ENCODE results near the gene BCKDHB.
A peak's percentile ranks its signal among the peaks of the same experiment; 100 is the strongest.

Gene BCKDHB

DNA sequence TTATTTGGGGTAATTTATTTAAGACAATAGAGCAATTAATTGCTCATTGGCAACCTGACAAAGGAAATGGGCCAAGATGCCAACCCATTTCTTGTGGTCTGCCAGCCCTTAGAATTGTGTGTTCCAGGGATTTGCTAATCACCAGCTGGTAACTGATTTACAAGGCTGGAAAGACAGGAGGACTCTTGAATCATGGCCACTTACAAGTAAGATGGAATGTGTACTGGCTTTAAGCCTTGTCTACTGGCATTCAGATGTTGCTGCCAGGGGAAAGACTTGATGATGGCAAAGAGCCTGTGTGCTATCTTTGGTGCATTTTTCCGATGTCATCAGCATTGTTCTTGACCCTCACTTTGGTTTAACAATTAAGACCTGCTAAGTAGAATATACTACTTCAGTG lies 91.0 kb downstream of the BCKDHB start:
- H3K4me3 ChIP-seq (ENCODE audit: low read depth, low read length) = no peak overlapping the region
- DNase-seq (ENCODE audit: low read depth) = no peak
- TF ChIP-seq, protein P1, sequence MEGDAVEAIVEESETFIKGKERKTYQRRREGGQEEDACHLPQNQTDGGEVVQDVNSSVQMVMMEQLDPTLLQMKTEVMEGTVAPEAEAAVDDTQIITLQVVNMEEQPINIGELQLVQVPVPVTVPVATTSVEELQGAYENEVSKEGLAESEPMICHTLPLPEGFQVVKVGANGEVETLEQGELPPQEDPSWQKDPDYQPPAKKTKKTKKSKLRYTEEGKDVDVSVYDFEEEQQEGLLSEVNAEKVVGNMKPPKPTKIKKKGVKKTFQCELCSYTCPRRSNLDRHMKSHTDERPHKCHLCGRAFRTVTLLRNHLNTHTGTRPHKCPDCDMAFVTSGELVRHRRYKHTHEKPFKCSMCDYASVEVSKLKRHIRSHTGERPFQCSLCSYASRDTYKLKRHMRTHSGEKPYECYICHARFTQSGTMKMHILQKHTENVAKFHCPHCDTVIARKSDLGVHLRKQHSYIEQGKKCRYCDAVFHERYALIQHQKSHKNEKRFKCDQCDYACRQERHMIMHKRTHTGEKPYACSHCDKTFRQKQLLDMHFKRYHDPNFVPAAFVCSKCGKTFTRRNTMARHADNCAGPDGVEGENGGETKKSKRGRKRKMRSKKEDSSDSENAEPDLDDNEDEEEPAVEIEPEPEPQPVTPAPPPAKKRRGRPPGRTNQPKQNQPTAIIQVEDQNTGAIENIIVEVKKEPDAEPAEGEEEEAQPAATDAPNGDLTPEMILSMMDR (conservative IDR thresholded peaks at IDR 0.05; ENCODE audit: low read depth, low read length) = no peak

DNA sequence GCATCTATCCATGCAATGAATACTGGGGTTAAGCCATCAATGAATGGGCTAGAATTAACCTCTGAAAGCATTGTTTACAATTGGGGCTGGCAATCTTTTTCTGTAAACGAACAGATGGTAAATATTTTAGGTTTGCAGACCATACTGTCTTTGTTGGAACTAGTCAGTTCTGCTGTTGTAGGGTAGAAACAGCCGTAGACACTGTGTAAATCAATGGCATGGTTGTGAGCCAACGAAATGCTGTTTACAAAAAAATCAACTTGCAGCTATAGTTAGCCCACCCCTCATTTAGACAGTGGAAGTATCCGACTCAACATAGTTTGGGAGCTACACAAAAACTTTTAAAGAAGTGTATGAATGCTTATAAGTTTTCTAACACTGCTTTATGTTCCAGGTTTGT lies 91.5 kb downstream of the BCKDHB start:
- H3K4me3 ChIP-seq (ENCODE audit: low read depth, low read length) = no peak overlapping the region
- TF ChIP-seq, protein P1 (conservative IDR thresholded peaks at IDR 0.05; ENCODE audit: low read depth, low read length) = no peak
- no peak for DNase-seq (ENCODE audit: low read depth)

- TF ChIP-seq, protein P1 (conservative IDR thresholded peaks at IDR 0.05; ENCODE audit: low read depth, low read length) = no peak
- DNase-seq (ENCODE audit: low read depth) = no peak
- no peak overlapping the region for H3K4me3 ChIP-seq (ENCODE audit: low read depth, low read length)
These were observed 96.8 kb downstream of the BCKDHB start for GRCh38 chr6:80203283-80203682.

GRCh38 chr6:80205404-80205803 lies 98.9 kb downstream of the BCKDHB start:
- H3K4me3 ChIP-seq (ENCODE audit: low read depth, low read length) = no peak overlapping the region
- TF ChIP-seq, protein P1 (conservative IDR thresholded peaks at IDR 0.05; ENCODE audit: low read depth, low read length) = no peak
- no peak for DNase-seq (ENCODE audit: low read depth)

DNA sequence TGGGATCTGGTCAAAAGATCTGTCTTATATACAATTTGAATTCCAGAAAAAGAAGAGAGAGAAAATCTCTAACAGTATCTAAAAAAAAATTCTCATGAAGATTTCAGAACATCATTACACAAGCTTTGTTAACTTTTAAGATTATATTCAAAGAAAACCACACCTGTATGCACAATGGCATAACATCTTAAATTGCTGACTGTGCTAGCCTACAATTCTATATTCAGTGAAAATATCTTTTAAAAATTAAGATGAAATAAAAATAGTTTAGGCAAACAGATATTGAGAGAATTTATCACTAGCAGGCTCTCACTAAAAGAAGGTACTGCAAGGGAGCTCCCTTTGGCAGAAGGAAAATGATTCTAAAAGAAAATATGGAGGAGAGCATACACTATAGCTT lies 100.3 kb downstream of the BCKDHB start:
- no peak overlapping the region for H3K4me3 ChIP-seq (ENCODE audit: low read depth, low read length)
- no peak for DNase-seq (ENCODE audit: low read depth)
- TF ChIP-seq, protein P1 (conservative IDR thresholded peaks at IDR 0.05; ENCODE audit: low read depth, low read length) = no peak

DNA sequence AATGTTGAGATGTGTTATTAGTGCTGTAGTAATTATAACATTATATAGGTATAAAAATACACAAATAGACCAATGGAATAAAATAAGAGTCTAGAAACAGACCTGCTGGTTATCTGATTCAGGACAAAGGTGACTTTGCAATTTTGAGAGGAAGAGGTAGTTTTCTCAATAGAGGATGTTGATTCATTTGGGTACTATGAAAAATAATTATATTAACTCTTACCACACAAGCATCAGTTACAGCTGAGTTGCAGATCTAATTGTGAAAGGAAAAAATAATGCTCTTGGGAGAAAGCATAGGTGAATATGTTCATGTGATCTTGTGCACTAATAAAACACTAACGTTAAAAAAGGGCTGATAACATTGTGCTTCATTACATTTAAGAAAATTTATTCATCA lies 103.0 kb downstream of the BCKDHB start:
- no peak overlapping the region for H3K4me3 ChIP-seq (ENCODE audit: low read depth, low read length)
- no peak for DNase-seq (ENCODE audit: low read depth)
- TF ChIP-seq, protein P1 (conservative IDR thresholded peaks at IDR 0.05; ENCODE audit: low read depth, low read length) = no peak

GRCh38 chr6:80210618-80211017 lies 104.1 kb downstream of the BCKDHB start:
- DNase-seq (ENCODE audit: low read depth) = peak; percentile 26
- TF ChIP-seq, protein P1 (conservative IDR thresholded peaks at IDR 0.05; ENCODE audit: low read depth, low read length) = no peak
- H3K4me3 ChIP-seq (ENCODE audit: low read depth, low read length) = no peak overlapping the region
